Measurements from ENCODE around the gene JOSD2. TPM values are rescaled to one million over a fixed set of nuclear protein-coding genes. Genes with fewer than 3 reads are reported as not detected.
A peak's percentile ranks its signal among the peaks of the same experiment; 100 is the strongest.

The JOSD2 gene
- total RNA-seq, 1 experiment from 2014 or later, result 40.9 TPM

DNA sequence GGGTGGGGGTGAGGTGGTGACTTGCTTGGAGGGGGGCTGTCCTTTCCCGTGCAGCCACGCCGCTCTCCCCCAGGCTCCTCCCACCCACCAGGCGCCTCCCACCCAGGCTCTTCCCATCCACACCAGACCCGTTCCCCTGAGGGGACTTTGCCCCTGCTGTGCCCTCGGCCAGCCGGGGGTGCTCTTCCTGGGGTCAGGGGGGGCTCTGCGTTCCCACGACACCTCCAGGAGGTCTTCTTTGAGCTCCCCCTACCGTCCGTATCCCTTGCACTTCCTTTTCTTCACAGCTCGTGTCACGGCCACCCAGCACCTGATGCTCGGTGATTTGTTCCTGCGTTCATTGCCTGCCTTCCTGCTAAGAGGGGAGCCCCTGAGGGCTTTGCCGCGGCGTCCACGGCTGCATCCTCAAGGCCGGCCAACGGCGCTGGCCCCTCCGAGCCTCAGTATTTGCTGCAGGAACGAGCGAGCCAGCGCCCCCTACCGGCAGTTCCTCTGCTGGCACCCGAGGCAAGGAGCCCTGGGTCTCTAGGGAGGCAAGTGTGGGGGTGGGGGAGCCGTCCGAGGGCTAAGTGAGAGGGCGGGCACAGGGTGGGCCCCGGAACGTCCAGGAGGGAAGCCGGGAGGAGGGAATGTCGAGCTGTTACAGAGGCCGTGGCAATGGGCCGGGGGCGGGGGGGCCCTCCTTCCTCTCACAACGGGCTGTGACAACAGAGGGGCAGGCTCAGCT, 45.5 kb upstream of the JOSD2 start:
- intact Hi-C loops (cut with micrococcal nuclease), result no loop called here
- Histone ChIP-seq H4K20me1 (ENCODE audit: insufficient read depth) (no peaks in the 10 kb centered on the region), H3K9me2 (ENCODE audit: insufficient read depth) (no peaks in the 10 kb centered on the region), H3K4me1 (ENCODE audit: control insufficient read depth in 1 of 2, insufficient read depth in 2 of 2, low read length in 2 of 2) (peaks cover 10 to 19% of the 10 kb centered on the region in 2 experiments; a peak in 3 of 4 replicates), H2AFZ (ENCODE audit: low read depth, low read length, poor library complexity, severe bottlenecking) (peak overlapping the region; percentile 46), H3K27me3 (ENCODE audit: insufficient read depth, low read length) (no peaks in the 10 kb centered on the region), H3K9ac (ENCODE audit: low read length) (peak overlapping the region; percentile 55), H3K27ac (ENCODE audit: low read depth, low read length) (peak overlapping the region; percentile 80), H3K9me3 (ENCODE audit: control insufficient read depth in 1 of 2, insufficient read depth in 1 of 2, low read depth in 1 of 2, low read length in 2 of 2) (no peaks in the 10 kb centered on the region), H3K79me2 (ENCODE audit: insufficient read depth, low read length) (no peaks in the 10 kb centered on the region), H3K4me2 (ENCODE audit: low read length) (peak overlapping the region; percentile 99), H3K36me3 (ENCODE audit: control insufficient read depth in 1 of 2, insufficient read depth in 2 of 2, low read length in 2 of 2) (no peaks in the 10 kb centered on the region), H3K4me3 (replicated peaks in 1 of 2; ENCODE audit: low read depth in 1 of 2, low read length in 2 of 2) (peak overlapping the region; percentile 58 to 68)
- POLR2A ChIA-PET, result no interaction called here
- DNase-seq (ENCODE audit: low read depth, low spot score) (peak; percentile 49), ATAC-seq (peak; percentile 92)
- BruUV-seq (replicated peaks), result no TSS peak
- CTCF ChIA-PET, result interaction anchor here (0.6 to 2.6 kb wide), 25 partner anchors 9 to 376 kb away, joined by 3 to 40 read pairs (median 4); partner anchors contain the start of gene JOSD2
- TF ChIP-seq, protein P1, sequence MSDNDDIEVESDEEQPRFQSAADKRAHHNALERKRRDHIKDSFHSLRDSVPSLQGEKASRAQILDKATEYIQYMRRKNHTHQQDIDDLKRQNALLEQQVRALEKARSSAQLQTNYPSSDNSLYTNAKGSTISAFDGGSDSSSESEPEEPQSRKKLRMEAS (IDR thresholded peaks at IDR 0.05), result no peak
- TF ChIP-seq EZH2 (IDR thresholded peaks at IDR 0.05), result no peak
- TF ChIP-seq RAD21 (IDR thresholded peaks at IDR 0.05; ENCODE audit: low read depth), result peak; percentile 50
- TF ChIP-seq, protein P2, sequence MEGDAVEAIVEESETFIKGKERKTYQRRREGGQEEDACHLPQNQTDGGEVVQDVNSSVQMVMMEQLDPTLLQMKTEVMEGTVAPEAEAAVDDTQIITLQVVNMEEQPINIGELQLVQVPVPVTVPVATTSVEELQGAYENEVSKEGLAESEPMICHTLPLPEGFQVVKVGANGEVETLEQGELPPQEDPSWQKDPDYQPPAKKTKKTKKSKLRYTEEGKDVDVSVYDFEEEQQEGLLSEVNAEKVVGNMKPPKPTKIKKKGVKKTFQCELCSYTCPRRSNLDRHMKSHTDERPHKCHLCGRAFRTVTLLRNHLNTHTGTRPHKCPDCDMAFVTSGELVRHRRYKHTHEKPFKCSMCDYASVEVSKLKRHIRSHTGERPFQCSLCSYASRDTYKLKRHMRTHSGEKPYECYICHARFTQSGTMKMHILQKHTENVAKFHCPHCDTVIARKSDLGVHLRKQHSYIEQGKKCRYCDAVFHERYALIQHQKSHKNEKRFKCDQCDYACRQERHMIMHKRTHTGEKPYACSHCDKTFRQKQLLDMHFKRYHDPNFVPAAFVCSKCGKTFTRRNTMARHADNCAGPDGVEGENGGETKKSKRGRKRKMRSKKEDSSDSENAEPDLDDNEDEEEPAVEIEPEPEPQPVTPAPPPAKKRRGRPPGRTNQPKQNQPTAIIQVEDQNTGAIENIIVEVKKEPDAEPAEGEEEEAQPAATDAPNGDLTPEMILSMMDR (IDR thresholded peaks at IDR 0.05 in 2 of 3, conservative IDR thresholded peaks at IDR 0.05 in 1 of 3; ENCODE audit: borderline replicate concordance in 1 of 3, insufficient read depth in 1 of 3, low read depth in 2 of 3, low read length in 2 of 3), result peak; percentile 96 to 99 (median 99)
- RAD21 ChIA-PET (ENCODE audit: low non-redundant PET in 1 of 2, low total read pairs in 2 of 2, uncharacterized antibody in 2 of 2, unreplicated experiment in 2 of 2), result interaction anchor here in 1 of 2 experiments (0.6 kb wide), 1 partner anchor 19 kb away, joined by 7 read pairs; no protein-coding TSS in a partner anchor

Data from HCT116 (cell line).